HG02938 (cell line): ENCODE measurements around the gene UBE2F.

Source experiments
- ATAC-seq: cut with Tn5 transposase; IDR thresholded peaks from one replicate; pipeline ENCODE4 v1.9.1; 2021; ENCODE audit warnings: mild to moderate bottlenecking, moderate library complexity; ENCODE audit not compliant: unreplicated experiment

The UBE2F gene

GRCh38 chr2:238069021-238069709 lies 102.4 kb downstream of the UBE2F start:
- no peak for ATAC-seq

DNA sequence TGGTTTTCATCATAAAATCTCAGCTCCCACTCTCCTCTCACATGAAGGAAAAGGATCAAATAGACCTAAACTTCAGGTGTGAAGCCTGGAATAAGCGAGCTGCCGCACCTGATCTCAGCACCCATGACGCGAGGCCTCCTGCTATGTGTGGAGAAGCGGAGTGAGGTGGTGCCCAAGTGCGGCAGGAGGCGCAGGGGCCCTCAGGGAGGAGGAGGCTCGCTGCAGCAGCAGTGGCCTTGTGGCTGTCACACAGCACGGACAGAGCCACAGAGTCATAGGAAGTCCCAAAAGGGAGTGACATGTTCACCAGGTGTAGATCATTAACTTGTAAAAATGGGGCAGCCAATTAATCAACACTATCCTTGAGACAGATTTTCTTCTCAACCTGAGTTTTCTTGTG lies 103.1 kb downstream of the UBE2F start:
- ATAC-seq = no peak

GRCh38 chr2:238075397-238075796 lies 108.6 kb downstream of the UBE2F start:
- no peak for ATAC-seq

DNA sequence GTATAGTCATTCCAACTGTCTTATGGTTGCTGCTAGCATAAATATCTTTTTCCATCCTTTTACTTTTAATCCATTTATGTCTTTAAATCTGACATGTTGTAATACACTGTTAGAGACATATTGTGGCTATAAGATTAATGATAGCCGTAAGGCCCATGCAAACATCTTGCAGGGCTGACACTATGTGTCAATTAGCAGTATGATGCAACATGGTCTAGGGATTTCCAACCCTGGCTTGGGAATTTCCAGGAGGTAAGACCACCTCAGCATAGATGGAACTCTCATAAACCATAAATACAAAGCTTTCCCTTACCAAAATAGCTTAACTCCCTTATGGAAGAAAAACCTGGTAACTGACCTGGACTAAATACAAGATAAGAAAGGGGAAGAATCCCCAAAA lies 110.5 kb downstream of the UBE2F start:
- no peak for ATAC-seq

GRCh38 chr2:238079874-238080327 lies 113.1 kb downstream of the UBE2F start:
- no peak for ATAC-seq

GRCh38 chr2:238080518-238080917 lies 113.7 kb downstream of the UBE2F start:
- no peak for ATAC-seq

- no peak for ATAC-seq
Observed at GRCh38 chr2:238081150-238081549, 114.3 kb downstream of the UBE2F start.

DNA sequence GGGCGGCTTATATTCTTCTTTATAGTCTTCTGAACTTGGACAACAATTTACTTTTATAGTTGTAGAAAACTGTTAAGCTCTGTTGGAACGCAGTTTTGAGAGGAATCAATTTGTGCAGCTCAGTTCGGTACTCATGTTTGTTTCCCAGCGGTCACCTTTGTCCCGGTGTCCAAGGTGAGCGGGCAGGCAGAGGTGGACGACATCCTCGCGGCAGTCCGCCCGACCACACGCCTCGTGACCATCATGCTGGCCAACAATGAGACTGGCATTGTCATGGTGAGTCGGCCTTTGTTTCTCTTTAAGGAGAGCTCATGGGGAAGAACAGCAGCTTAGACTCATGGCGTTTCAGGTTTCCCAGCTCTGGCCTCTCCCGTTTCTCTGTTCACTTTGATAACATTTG lies 114.7 kb downstream of the UBE2F start:
- ATAC-seq = no peak

DNA sequence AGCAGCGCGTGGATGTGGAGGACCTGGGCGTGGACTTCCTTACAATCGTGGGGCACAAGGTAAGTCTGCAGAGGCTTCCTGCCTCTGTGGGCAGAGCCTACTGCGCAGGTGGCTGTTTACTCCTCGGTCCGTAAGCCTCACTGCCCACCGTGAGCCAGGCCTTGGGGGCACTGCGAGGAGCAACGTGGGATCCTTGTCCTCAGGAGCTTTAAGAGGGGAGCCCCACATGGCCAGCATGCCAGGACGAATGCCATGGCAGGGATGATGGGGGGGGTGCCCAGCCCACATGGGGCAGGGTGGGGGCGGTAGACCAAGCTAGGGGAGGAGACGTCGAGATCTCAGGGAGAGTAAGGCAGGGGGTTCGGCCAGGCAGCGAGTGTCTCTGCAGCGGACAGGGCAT lies 115.3 kb downstream of the UBE2F start:
- no peak for ATAC-seq

GRCh38 chr2:238082827-238083226 lies 116.0 kb downstream of the UBE2F start:
- ATAC-seq = no peak

GRCh38 chr2:238083919-238084318 lies 117.1 kb downstream of the UBE2F start:
- ATAC-seq = no peak

DNA sequence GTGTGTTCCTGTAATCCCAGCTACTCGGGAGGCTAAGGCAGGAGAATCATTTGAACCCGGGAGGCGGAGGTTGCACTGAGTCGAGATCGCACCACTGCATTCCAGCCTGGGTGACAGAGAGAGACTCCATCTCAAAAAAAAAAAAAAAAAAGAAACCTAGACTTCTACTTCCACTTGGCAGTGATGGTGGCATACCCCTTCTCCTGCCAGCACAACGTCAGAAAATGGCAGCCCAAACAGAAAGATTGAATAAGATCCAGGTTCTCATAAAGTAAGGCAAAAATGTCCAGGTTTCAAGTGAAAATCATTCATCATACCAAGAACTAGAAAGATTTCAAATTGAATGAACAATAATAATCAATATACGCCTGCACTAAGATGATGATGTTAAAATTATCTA lies 117.9 kb downstream of the UBE2F start:
- ATAC-seq = no peak

GRCh38 chr2:238085899-238086298 lies 119.1 kb downstream of the UBE2F start:
- ATAC-seq = no peak

GRCh38 chr2:238087211-238087610 lies 120.4 kb downstream of the UBE2F start:
- no peak for ATAC-seq

- ATAC-seq = no peak
Observed at GRCh38 chr2:238090887-238091286, 124.1 kb downstream of the UBE2F start.

GRCh38 chr2:238091436-238092060 lies 124.7 kb downstream of the UBE2F start:
- ATAC-seq = no peak
